HG03196 (cell line): Measurements from ENCODE around the gene FAAH.
"Not testable (repeated sequence)": the region's sequence is repeated elsewhere in the genome, so short reads cannot be mapped to it uniquely, and the experiment has no call there.

ENCODE experiments used
- ATAC-seq: cut with Tn5 transposase; IDR thresholded peaks from one replicate; pipeline ENCODE4 v1.9.1; 2021; ENCODE audit not compliant: unreplicated experiment

The FAAH gene

GRCh38 chr1:46394108-46394871 lies at the start of gene FAAH:
TSS of gene FAAH (plus strand) at chr1:46394317. CDS start at chr1:46394349, 32 bp downstream.
- no peak for ATAC-seq

GRCh38 chr1:46344481-46344880 lies 49.6 kb upstream of the FAAH start:
- ATAC-seq: no peak

- ATAC-seq: no peak
These were observed 48.8 kb upstream of the FAAH start for GRCh38 chr1:46345281-46345680.

GRCh38 chr1:46352363-46352762 lies 41.8 kb upstream of the FAAH start:
- ATAC-seq: no peak

GRCh38 chr1:46355920-46356319 lies 38.2 kb upstream of the FAAH start:
- not testable (repeated sequence) for ATAC-seq

- no peak for ATAC-seq
These were observed 32.0 kb upstream of the FAAH start for GRCh38 chr1:46362158-46362557.

GRCh38 chr1:46363121-46363520 lies 31.0 kb upstream of the FAAH start:
- ATAC-seq: no peak

GRCh38 chr1:46364612-46365011 lies 29.5 kb upstream of the FAAH start:
- no peak for ATAC-seq

GRCh38 chr1:46365796-46366195 lies 28.3 kb upstream of the FAAH start:
- ATAC-seq: not testable (repeated sequence)

- ATAC-seq: no peak
These were observed 27.0 kb upstream of the FAAH start for GRCh38 chr1:46367072-46367471.

GRCh38 chr1:46367701-46368100 lies 26.4 kb upstream of the FAAH start:
- not testable (repeated sequence) for ATAC-seq

- ATAC-seq: no peak
These were observed 25.3 kb upstream of the FAAH start for GRCh38 chr1:46368791-46369190.

GRCh38 chr1:46369542-46370213 lies 24.4 kb upstream of the FAAH start:
- no peak for ATAC-seq

GRCh38 chr1:46370214-46370633 lies 23.9 kb upstream of the FAAH start:
- ATAC-seq: peak; percentile 68

GRCh38 chr1:46372431-46372830 lies 21.7 kb upstream of the FAAH start:
- ATAC-seq: no peak

- no peak for ATAC-seq
These were observed 14.1 kb upstream of the FAAH start for GRCh38 chr1:46379996-46380395.

- ATAC-seq: no peak
These were observed 13.6 kb upstream of the FAAH start for GRCh38 chr1:46380508-46380907.

- ATAC-seq: no peak
These were observed 607 bp upstream of the FAAH start for GRCh38 chr1:46393510-46393909.

- no peak for ATAC-seq
These were observed 852 bp downstream of the FAAH start for GRCh38 chr1:46394872-46395465.

GRCh38 chr1:46396441-46397398 lies 2.6 kb downstream of the FAAH start:
- no peak for ATAC-seq

GRCh38 chr1:46399307-46399706 lies 5.2 kb downstream of the FAAH start:
- ATAC-seq: no peak
